ENCODE data around the gene CCDC182.

CCDC182 gene

GRCh38 chr17:57766318-57766943, 21.3 kb upstream of the CCDC182 start:
- Mint-ChIP-seq H3K9me3 (no peaks in the 10 kb centered on the region), H3K27me3 (peaks cover 40% of the 10 kb centered on the region), H3K4me1 (no peaks in the 10 kb centered on the region), H3K4me3 (no peak overlapping the region), H3K27ac (no peak overlapping the region), H3K36me3 (no peaks in the 10 kb centered on the region)
- no peak for ATAC-seq

- no peak overlapping the region for H3K4me3 Mint-ChIP-seq
- no peaks in the 10 kb centered on the region for H3K4me1 Mint-ChIP-seq
- no peak overlapping the region for H3K27ac Mint-ChIP-seq
- no peak for ATAC-seq
- peaks cover 32% of the 10 kb centered on the region for H3K27me3 Mint-ChIP-seq
- H3K9me3 Mint-ChIP-seq = no peaks in the 10 kb centered on the region
- no peaks in the 10 kb centered on the region for H3K36me3 Mint-ChIP-seq
These were observed 17.6 kb upstream of the CCDC182 start for GRCh38 chr17:57762452-57763395.

GRCh38 chr17:57761887-57762286, 16.8 kb upstream of the CCDC182 start:
- Mint-ChIP-seq H3K4me1 (no peaks in the 10 kb centered on the region), H3K27me3 (peaks cover 24% of the 10 kb centered on the region), H3K4me3 (no peak overlapping the region), H3K9me3 (no peaks in the 10 kb centered on the region), H3K27ac (no peak overlapping the region), H3K36me3 (no peaks in the 10 kb centered on the region)
- no peak for ATAC-seq

DNA sequence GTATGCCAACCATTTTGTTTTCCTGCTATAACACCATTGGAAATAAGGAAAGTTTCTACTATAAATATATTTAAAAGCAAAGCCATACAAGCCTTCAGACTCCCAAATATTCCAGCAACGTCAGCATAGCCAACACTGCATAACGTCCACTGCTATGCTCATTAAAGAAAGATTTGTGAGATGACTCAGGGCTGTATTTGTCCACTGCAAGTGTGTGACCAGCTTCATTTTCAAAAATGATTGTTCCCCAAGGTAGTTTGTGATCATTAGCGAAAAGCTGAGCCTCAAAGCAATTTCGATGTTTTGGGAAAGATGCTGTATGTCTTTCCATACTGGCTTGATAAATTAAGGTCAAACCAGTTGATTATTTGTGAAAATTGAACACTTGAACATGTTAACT, 14.9 kb upstream of the CCDC182 start:
- H3K27me3 Mint-ChIP-seq = peaks cover 19% of the 10 kb centered on the region
- no peak for ATAC-seq
- H3K36me3 Mint-ChIP-seq = no peaks in the 10 kb centered on the region
- no peaks in the 10 kb centered on the region for H3K9me3 Mint-ChIP-seq
- H3K27ac Mint-ChIP-seq = no peak overlapping the region
- H3K4me3 Mint-ChIP-seq = no peak overlapping the region
- no peaks in the 10 kb centered on the region for H3K4me1 Mint-ChIP-seq

DNA sequence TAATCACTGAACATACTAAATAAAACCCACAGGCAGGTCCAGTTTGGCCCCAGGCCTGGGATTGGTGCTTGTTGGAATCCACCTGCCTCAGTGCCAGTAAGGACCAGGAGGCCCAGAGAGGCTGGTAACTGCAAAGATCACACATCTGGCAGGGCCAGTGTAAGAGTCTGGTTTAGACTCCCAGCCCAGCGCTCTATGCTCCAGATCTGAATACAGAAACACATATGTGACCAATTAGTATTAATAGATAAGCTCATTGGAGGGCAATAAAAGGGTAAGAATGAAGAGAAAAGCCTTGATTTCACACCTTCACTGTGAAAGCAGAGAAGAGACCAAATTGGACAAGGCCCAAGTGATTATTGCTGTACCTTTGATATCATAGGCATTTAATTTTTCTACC, 13.6 kb upstream of the CCDC182 start:
- no peaks in the 10 kb centered on the region for H3K4me1 Mint-ChIP-seq
- H3K9me3 Mint-ChIP-seq = no peaks in the 10 kb centered on the region
- no peak overlapping the region for H3K4me3 Mint-ChIP-seq
- no peak overlapping the region for H3K27ac Mint-ChIP-seq
- peaks cover 19% of the 10 kb centered on the region for H3K27me3 Mint-ChIP-seq
- no peaks in the 10 kb centered on the region for H3K36me3 Mint-ChIP-seq
- no peak for ATAC-seq

DNA sequence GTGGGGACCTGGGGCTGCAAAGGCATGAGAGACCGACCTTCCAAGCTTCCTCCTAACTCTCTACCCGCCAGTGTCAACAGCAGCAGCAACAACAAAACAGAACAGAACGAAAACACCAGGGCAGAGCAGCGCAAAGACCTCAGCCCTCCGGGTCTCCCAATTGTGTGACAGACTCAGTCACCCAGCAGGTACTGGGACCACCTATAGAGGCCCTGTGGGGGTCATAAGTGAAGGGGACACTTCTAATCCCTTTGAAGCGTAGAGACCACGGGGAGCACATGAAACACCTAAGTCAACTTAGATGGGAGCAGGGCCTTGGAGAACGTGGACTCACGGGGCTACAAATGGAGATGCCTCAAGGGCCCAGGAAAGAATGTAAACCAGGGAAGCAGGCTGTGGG, 12.6 kb upstream of the CCDC182 start:
- Mint-ChIP-seq H3K36me3 (no peaks in the 10 kb centered on the region), H3K27me3 (peaks cover 10% of the 10 kb centered on the region), H3K4me1 (no peaks in the 10 kb centered on the region), H3K9me3 (no peaks in the 10 kb centered on the region), H3K4me3 (no peak overlapping the region), H3K27ac (no peak overlapping the region)
- no peak for ATAC-seq

GRCh38 chr17:57756951-57757350, 11.9 kb upstream of the CCDC182 start:
- H3K27ac Mint-ChIP-seq = no peak overlapping the region
- no peaks in the 10 kb centered on the region for H3K4me1 Mint-ChIP-seq
- H3K9me3 Mint-ChIP-seq = no peaks in the 10 kb centered on the region
- no peak for ATAC-seq
- peaks cover 2% of the 10 kb centered on the region for H3K27me3 Mint-ChIP-seq
- H3K4me3 Mint-ChIP-seq = no peak overlapping the region
- no peaks in the 10 kb centered on the region for H3K36me3 Mint-ChIP-seq

DNA sequence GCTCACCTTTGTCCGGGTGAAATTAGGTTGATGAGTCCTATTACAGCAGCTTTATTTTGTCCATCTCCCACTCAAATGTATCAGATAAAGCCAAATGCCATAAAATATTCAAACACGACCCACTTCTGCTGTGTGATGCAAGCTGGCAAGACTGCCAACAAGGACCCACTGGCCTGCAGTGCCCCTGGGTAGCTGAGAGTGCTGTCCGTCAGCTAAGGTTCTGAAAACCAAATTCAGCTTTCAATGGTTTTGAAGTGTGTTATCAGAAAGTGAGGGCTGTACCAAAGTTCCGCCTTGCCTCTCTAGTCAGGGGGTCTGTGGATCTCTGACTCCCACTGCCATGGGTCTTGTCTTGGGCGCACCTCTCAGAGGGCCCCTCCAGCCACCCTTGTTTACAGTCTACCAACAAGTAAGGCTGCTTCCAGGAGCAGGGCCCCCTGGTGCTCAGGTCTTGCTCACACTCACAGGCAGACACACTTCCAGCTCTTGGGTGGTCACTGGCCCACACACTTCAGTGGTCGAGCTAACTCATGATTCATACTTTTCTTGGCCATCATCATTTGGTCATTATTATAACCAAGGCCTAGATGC, 10.5 kb upstream of the CCDC182 start:
- Mint-ChIP-seq H3K36me3 (no peaks in the 10 kb centered on the region), H3K4me3 (no peak overlapping the region), H3K4me1 (no peaks in the 10 kb centered on the region), H3K27ac (no peak overlapping the region), H3K27me3 (no peaks in the 10 kb centered on the region), H3K9me3 (no peaks in the 10 kb centered on the region)
- ATAC-seq = no peak

DNA sequence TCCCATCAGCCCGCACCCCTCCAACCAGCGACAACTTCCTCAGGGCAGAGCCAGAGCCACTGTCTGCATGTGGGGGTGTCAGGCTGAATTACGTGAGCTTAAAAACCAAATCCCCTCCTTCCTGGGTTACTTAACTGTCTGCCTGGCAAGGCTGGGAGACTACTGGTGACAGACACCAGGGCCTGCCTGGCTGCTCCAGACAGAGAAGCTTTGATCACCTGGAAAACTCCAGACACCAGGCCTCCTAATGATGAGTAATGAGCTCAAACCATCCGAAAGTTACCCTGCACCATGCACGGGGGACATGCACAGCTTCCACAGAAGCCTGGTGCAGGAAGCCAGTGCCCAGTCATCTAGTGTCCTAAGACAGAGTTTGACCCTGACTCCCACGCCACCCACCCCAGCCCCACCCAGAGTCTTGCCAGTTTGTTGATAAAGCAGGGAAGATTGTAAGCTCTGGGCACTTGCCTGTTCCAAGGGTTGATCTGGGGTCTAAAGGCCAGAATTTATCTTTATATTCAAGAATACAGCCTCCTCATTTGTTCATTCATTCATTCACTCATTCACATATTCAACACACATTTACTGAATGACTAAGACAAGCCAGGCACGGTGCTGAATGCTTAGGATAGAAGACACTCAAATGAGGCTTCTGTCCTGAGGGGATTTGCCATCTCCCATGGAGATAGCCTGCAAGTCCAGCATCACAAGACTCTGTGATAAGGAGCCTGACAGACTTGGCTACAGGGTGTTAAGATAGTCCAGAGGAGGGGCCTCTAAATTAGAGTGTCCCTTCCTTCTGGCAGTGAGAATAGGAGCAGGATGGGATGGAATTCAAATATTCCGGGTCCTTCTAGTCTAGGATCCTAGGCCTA, 7.2 kb upstream of the CCDC182 start:
- Mint-ChIP-seq H3K27me3 (peaks cover 7% of the 10 kb centered on the region), H3K27ac (no peak overlapping the region), H3K36me3 (no peaks in the 10 kb centered on the region), H3K4me1 (peaks cover 4% of the 10 kb centered on the region), H3K9me3 (no peaks in the 10 kb centered on the region), H3K4me3 (no peak overlapping the region)
- ATAC-seq = no peak

DNA sequence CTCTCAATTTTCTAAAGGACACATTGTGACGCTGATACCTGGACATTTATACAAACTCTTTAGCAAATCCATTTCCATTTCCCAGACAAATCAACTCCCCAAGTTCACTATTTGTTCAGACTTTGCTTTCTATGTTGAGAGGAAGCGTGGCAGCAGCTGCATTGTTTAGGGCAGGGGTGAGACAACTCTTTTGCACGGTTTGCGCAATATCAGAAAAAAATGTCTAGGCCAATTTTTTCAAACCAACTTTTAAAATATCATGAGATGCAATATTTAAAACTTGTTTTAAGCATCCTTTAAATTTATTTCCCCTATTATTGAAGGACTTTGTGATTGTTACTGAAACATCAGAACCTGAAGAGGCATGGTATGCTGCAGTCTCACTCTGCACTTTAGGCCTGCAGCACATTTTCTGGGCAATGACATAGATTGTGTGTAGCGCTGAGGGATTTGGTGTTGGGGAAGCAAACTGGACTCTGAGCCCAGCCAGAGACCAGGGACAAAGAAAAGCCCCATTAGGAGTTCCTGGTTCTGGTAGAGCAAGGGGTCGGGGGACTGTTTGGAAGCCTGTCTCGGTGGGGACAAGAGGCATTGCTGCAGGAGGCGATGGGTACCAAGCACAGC, 6.4 kb upstream of the CCDC182 start:
- Mint-ChIP-seq H3K4me3 (no peak overlapping the region), H3K9me3 (no peaks in the 10 kb centered on the region), H3K36me3 (no peaks in the 10 kb centered on the region), H3K4me1 (peaks cover 5% of the 10 kb centered on the region), H3K27ac (no peak overlapping the region), H3K27me3 (peaks cover 12% of the 10 kb centered on the region)
- no peak for ATAC-seq

DNA sequence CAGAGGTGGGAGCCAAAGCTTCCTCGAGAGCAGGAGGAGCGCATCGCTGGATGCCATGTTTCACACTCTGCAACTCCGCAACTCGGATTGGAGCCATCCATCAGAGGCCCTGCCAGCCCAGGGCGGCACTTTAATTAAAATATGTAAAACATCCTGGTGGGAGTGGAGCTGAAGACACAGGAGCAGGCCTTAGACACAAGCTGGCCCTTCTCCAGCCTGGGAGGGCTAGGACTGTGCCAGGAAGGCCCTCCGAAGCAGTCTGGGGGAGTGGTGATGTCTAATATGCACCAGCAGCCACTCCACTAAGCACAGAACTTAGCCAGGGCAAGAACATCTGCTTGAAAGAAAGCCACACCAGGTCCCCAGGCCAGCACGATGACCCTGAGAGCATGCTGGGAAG, 5.8 kb upstream of the CCDC182 start:
- ATAC-seq = no peak
- H3K27me3 Mint-ChIP-seq = peaks cover 12% of the 10 kb centered on the region
- H3K27ac Mint-ChIP-seq = no peak overlapping the region
- H3K4me1 Mint-ChIP-seq = peaks cover 5% of the 10 kb centered on the region
- H3K9me3 Mint-ChIP-seq = no peaks in the 10 kb centered on the region
- no peaks in the 10 kb centered on the region for H3K36me3 Mint-ChIP-seq
- H3K4me3 Mint-ChIP-seq = no peak overlapping the region

GRCh38 chr17:57750109-57750871, 5.2 kb upstream of the CCDC182 start:
- Mint-ChIP-seq H3K4me3 (no peak overlapping the region), H3K27ac (no peak overlapping the region), H3K27me3 (peaks cover 12% of the 10 kb centered on the region), H3K36me3 (no peaks in the 10 kb centered on the region), H3K9me3 (no peaks in the 10 kb centered on the region), H3K4me1 (peaks cover 9% of the 10 kb centered on the region)
- ATAC-seq = no peak

GRCh38 chr17:57749701-57750100, 4.6 kb upstream of the CCDC182 start:
- H3K4me3 Mint-ChIP-seq = no peak overlapping the region
- H3K36me3 Mint-ChIP-seq = no peaks in the 10 kb centered on the region
- no peak overlapping the region for H3K27ac Mint-ChIP-seq
- H3K4me1 Mint-ChIP-seq = peaks cover 15% of the 10 kb centered on the region
- no peaks in the 10 kb centered on the region for H3K9me3 Mint-ChIP-seq
- peaks cover 12% of the 10 kb centered on the region for H3K27me3 Mint-ChIP-seq
- ATAC-seq = no peak

Measured in stimulated activated memory B cell treated with anti-CD40 and anti-IgM and Interleukin-4, amounts not matched to agents 10 μg/mL and 1 μg/mL and 100 μg/mL, for 72 hours (primary cell).